BJ (cell line): ENCODE data around the gene PPFIA2. TPM values are rescaled to one million over a fixed set of nuclear protein-coding genes. Genes with fewer than 3 reads are reported as not detected.
"Not testable (repeated sequence)": the region's sequence is repeated elsewhere in the genome, so short reads cannot be mapped to it uniquely, and the experiment has no call there.

ENCODE experiments used
- CTCF ChIA-PET: fragments of 350-600 bp; formaldehyde crosslinking; extraction: SDS; loops from one replicate; lab custom pipeline; 2021; ENCODE audit warnings: antibody characterized with exemption, inconsistent platforms; lab: Yijun Ruan, JAX
- POLR2A ChIA-PET: fragments of 300-600 bp; sonication (Branson Sonifier 250); formaldehyde crosslinking; extraction: SDS; loops from one replicate; lab custom pipeline; 2021; ENCODE audit warnings: antibody characterized with exemption; lab: Charles Lee
- DNase-seq: peaks from one replicate; pipeline ENCODE4 v3.0.0-alpha.2; 2011; ENCODE audit warnings: low read depth
- H3K27me3 ChIP-seq: 2 replicates; pipeline ENCODE4 v1.6.0; 2011; ENCODE audit warnings: low read length; ENCODE audit not compliant: control insufficient read depth, insufficient read depth
- H3K36me3 ChIP-seq: 2 replicates; pipeline ENCODE4 v1.5.1; 2011; ENCODE audit warnings: low read length; ENCODE audit not compliant: control insufficient read depth, insufficient read depth
- H3K4me3 ChIP-seq: 2 replicates; pipeline ENCODE4 v1.5.1; 2011; ENCODE audit warnings: low read depth, mild to moderate bottlenecking, control low read depth, low read length
- polyA plus RNA-seq: library from polyadenylated mRNA; depleted of rRNA; stranded (reverse); fragments of >200 nt; gene quantifications from 2 replicates; pipeline ENCODE4 v1.2.3, GENCODE V29; 2011
- TF ChIP-seq, protein P1 (sequence below): IDR thresholded peaks from 2 replicates; pipeline ENCODE4 v1.5.1; 2011; ENCODE audit warnings: low read depth, mild to moderate bottlenecking, control low read depth, inconsistent platforms, low read length, moderate library complexity; ENCODE audit not compliant: insufficient read depth

Gene PPFIA2
- polyA plus RNA-seq, 1 experiment = not detected

DNA sequence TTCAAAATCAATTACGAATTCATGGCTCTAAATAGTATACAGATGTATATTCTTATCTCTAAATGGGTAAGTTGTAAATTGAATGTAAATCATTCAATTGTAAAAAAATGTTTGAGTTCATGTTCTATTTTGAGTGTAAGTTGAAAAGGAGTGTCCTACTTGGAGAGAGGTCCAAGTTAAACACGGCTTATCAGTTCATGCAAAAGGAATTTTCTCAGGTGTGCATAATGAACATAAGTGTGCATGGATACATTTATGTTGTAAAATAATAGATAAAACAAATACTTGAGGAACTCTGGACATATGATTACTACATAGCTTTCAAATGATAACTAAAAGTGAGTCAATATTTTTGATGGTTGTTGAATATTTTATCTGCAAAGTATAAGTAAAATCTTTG lies 79.5 kb downstream of the PPFIA2 start:
- Histone ChIP-seq H3K27me3 (no peaks in the 10 kb centered on the region), H3K4me3 (no peak overlapping the region), H3K36me3 (no peaks in the 10 kb centered on the region)
- ChIA-PET CTCF (no interaction called here), POLR2A (no interaction called here)
- TF ChIP-seq, protein P1, sequence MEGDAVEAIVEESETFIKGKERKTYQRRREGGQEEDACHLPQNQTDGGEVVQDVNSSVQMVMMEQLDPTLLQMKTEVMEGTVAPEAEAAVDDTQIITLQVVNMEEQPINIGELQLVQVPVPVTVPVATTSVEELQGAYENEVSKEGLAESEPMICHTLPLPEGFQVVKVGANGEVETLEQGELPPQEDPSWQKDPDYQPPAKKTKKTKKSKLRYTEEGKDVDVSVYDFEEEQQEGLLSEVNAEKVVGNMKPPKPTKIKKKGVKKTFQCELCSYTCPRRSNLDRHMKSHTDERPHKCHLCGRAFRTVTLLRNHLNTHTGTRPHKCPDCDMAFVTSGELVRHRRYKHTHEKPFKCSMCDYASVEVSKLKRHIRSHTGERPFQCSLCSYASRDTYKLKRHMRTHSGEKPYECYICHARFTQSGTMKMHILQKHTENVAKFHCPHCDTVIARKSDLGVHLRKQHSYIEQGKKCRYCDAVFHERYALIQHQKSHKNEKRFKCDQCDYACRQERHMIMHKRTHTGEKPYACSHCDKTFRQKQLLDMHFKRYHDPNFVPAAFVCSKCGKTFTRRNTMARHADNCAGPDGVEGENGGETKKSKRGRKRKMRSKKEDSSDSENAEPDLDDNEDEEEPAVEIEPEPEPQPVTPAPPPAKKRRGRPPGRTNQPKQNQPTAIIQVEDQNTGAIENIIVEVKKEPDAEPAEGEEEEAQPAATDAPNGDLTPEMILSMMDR = no peak
- no peak for DNase-seq

DNA sequence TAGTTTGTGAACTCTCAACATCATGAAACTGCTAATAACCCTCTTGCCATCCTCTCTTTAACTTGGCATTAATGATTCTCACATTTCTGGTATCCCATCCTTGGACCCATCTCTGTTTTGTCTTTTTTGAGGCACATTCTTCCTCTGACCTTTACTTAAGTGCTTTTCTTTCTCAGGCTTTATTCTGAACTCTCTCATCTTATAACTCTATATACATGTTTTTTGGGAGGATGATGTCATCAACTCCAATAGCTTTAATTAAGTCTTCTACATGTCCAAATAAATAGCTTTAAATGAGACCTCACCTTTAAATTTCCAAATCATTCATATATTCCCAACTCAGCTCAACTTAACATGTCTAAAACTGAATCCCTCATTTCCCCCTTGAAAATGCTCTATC lies 88.4 kb downstream of the PPFIA2 start:
- ChIA-PET POLR2A (no interaction called here), CTCF (no interaction called here)
- Histone ChIP-seq H3K36me3 (no peaks in the 10 kb centered on the region), H3K27me3 (no peaks in the 10 kb centered on the region), H3K4me3 (no peak overlapping the region)
- TF ChIP-seq, protein P1 = no peak
- no peak for DNase-seq

DNA sequence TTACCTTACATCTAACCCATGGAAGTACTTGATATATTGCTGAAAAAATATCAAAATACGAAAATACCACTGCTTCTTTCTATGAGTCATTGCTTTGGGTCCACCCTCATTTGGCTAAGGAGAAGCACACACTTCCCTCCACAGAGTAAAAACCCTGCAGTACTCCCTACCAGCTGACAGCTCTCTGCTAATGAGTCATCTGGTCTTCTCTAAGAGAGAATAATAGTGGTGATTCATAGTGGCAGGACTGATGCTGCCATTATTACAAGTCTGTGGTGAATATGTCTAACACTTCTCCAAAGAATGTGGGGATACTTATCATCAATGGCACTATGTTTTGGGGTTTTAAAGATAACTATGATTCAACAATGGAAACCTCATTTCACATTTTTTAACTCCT lies 90.7 kb downstream of the PPFIA2 start:
- Histone ChIP-seq H3K36me3 (no peaks in the 10 kb centered on the region), H3K4me3 (no peak overlapping the region), H3K27me3 (no peaks in the 10 kb centered on the region)
- ChIA-PET CTCF (no interaction called here), POLR2A (no interaction called here)
- DNase-seq = no peak
- TF ChIP-seq, protein P1 = no peak

DNA sequence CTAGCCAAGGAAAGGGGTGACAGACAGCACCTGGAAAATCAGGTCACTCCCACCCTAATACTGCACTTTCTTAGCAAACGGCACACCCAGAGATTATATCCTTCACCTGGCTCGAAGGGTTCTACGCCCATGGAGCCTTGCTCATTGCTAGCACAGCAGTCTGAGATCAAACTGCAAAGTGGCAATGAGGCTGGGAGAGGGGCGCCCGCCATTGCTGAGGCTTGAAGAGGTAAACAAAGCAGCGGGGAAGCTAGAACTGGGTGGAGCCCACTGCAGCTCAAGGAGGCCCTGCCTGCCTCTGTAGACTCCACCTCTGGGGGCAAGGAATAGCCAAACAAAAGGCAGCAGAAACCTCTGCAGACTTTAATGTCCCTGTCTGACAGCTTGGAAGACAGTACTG lies 99.8 kb downstream of the PPFIA2 start:
- H3K27me3 ChIP-seq, CTCF ChIA-PET, H3K36me3 ChIP-seq, POLR2A ChIA-PET, H3K4me3 ChIP-seq, DNase-seq: not testable (repeated sequence)

DNA sequence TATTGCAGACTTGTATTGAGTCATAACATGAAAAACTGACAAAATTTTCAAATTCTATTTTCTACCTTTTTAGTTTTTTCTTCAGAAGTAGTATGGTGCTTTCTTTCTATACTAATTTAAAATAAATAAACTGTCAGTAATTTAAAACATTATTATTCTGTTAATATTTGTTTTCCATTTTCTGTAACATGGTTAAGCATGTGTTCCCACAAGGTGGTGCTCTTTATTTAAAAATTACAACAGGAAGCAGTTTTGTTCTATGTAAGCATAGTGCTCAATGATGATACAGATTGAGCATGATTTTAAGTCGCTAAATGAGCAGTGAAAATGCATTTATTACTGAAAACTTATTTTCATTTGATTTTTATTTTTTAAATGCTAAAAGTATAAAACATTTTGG lies 114.6 kb downstream of the PPFIA2 start:
- ChIA-PET POLR2A (no interaction called here), CTCF (no interaction called here)
- TF ChIP-seq, protein P1 = no peak
- H3K27me3 ChIP-seq = no peaks in the 10 kb centered on the region
- no peak overlapping the region for H3K4me3 ChIP-seq
- DNase-seq = no peak
- H3K36me3 ChIP-seq = no peaks in the 10 kb centered on the region

DNA sequence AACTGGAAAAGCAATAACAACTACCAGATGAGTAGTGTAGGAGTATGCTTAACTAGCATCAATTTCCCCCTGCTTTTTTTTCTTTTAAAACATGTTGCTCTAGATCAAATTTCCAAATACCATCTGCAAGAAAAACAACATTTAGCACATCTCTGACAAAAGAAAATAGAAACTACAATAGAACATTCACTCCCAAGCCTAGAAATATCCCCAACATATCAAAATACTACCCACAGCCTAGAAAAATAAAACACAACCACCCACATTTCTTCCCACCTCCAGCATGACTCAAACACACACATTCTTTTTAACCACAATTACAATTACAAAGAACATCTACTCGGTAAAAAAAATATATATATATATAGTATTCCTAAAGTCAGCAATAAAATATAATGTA lies 120.0 kb downstream of the PPFIA2 start:
- TF ChIP-seq, protein P1 = no peak
- no peak overlapping the region for H3K4me3 ChIP-seq
- CTCF ChIA-PET = no interaction called here
- POLR2A ChIA-PET = no interaction called here
- no peaks in the 10 kb centered on the region for H3K27me3 ChIP-seq
- DNase-seq = no peak
- H3K36me3 ChIP-seq = no peaks in the 10 kb centered on the region
